HK-2 (cell line): ENCODE results near the gene SORCS2.

Source experiments
- DNase-seq: peaks from one replicate; pipeline ENCODE4 v3.0.0-alpha.2; 2018; ENCODE audit not compliant: unreplicated experiment

Gene SORCS2

DNA sequence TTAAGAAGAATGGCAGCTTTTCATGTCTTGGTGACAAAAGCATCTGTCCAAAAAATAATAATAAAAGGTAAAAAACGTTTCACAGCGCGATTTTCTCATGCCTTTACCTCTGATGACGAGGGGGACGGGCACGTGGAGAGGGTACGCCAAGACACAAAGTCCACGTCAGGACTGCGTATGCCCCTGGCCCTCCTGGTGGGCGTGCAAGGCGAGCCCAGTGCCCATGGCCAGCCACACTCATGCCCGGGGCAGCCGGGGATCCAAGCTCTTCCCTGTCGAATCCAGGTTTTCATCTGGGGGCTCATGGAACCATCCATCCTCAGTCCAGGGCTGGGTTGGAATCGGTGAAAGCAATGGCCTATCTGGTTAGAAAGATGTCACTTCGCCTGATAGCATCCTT is 570.8 kb downstream of the SORCS2 start:
- DNase-seq, result no peak

DNA sequence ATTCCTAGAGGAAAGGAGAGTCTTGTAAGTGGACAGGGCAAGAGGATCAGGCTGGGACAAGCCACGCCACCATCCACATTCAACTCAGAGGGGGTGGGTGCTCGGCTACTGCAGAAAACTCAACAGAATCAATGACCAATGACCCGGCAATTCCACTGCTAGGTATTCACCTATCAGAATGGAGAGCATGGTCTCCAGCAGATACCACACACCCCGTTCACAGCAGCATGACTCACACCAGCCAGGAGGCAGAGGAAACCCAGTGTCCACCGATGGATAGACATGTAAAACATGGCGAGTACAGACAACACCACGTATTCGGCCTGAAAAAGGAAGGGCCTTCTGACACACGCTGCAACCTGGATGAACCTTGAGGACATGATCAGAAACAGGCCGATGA is 571.5 kb downstream of the SORCS2 start:
- peak; percentile 44 for DNase-seq

DNA sequence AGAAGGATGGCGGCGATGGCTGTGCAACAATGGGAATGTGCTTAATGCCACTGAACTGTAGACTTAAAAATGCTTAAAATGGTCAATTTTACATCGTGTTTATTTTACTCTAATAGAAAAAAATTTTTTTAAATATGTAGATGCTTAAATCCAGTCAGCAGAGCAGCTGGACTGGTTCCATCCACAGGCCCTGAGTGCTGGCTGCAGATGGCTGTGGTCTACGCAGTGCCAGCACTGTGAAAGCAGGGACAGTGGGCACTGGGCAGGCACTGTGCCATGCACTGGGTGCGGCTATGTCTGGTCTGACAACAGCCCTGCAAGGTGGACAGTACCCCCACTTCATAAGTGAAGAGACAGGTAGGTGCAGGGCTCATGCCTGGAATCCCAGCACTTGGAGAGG is 572.1 kb downstream of the SORCS2 start:
- DNase-seq, result no peak

DNA sequence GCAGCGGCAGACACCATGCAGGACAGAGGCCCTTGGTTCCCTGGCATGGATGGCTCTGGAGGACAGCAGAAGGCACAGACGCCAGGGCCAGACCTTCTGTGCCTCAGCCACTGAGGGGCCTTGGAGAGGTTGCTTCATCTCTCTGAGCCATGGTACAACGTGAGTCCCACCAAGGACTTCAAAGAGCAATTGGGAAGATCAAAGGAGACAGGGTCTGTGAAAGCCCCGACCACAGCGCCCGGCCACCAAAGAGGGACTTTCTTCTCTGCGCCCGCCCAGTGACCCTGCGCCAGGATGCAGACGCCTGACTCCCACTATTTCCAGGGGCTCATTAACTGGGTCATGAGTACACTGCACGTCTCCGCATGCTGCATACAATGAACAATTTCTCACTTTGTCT is 573.3 kb downstream of the SORCS2 start:
- DNase-seq, result no peak

DNA sequence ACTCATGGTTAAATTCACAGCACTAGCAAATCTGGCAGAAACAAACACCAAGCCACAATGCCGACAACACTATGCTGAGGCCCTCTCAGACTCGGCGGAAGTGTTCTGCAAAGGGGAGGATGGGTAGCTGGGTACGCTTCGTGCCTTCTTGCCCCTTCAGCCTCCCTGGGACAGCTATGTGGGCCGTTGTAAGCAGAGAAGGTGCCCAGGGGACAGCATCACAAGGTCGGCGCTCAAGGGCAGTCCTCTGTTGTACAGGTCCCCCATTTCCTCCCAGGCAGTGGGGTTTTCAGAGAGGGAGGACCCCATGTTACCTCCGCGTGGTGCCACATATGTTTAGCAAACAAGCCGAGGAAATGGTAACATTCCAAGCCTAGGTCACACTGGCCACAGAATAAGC is 573.7 kb downstream of the SORCS2 start:
- no peak for DNase-seq

DNA sequence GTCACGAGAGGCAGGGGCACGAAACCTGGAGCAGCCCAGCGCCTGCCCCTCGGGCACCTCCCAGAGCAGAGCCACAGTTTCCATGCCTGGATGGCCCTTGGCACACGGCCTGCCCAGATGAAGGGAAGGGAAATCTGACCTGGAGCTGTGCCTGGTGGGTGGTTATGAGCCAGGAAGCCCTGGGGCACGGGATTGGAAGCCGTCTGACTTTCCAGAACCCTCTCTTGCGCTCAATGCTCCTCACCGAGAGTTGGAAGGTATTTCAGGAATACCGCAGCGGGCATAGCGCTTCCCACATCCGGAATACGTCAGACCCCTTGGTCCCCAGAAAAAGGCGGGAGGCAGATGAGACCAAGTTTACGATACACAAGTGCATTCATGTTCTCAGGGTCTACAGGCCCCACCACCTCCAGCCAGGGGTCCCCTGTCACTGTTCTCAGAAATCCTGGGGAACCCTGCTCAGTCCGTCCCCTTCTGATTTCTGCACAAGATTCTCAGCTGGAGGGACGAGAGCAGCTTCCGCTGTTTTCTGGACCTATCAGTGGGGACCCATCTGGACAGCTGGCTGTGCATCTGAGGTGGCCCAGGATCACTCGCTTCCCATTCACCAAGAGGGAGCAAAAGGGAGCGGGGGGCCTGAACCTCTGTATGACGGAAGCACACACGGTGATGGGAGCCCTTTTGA is 574.5 kb downstream of the SORCS2 start:
- DNase-seq, result no peak

DNA sequence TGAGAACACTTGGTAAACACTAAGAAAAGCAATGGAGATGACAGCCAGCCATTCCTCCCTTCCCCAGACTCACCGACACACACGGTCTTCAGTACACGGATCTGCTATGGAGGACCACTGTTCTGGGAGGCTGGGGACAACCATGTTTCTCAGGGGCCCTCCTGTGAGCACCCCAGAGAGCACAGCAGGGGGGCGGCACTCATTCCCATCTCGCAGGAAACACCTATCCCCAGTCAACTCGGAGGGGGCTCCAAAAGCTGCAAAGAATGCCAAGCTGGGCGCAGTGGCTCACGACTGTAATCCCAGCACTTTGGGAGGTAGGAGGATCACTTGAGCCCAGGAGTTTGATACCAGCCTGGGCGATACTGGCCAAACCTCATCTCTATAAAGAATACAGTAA is 575.2 kb downstream of the SORCS2 start:
- DNase-seq, result no peak

DNA sequence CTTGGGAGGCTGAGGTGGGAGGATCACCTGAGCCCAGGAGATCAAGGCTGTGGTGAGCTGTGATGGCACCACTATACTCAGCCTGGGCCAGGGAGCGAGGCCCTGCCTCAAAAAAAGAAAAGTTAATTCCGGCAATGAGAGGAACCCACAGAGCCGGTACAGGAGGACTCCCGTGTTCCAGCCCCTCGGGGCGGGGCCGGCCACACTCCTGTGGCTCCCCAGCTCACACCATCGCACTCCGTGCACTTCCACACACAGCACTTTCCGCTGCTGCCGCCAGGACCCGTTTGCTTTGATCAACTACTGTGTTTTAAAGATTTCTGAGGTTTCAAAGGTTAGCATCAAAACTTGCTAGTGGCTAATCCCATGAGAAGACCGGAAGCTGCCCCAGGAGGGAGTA is 575.6 kb downstream of the SORCS2 start:
- DNase-seq, result no peak

DNA sequence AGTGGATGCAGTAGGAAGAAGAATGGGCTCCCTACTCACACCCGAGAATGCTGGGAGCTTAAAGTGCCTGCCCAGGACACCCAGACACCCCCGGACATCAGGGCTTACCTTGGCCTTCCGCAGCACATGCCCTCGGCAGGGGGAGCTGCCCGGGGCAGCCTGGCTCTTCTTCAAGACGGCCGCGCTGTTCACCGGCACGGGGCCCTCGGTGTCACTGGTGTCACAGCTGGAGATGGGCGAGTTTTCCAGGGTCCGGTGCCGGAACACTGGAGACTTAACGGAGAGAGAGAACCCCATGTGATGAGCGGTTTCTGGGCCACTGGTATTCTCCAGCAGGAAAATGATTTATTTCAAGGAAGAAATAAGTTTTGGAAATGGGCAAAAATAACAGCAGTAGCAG is 576.4 kb downstream of the SORCS2 start:
- no peak for DNase-seq

DNA sequence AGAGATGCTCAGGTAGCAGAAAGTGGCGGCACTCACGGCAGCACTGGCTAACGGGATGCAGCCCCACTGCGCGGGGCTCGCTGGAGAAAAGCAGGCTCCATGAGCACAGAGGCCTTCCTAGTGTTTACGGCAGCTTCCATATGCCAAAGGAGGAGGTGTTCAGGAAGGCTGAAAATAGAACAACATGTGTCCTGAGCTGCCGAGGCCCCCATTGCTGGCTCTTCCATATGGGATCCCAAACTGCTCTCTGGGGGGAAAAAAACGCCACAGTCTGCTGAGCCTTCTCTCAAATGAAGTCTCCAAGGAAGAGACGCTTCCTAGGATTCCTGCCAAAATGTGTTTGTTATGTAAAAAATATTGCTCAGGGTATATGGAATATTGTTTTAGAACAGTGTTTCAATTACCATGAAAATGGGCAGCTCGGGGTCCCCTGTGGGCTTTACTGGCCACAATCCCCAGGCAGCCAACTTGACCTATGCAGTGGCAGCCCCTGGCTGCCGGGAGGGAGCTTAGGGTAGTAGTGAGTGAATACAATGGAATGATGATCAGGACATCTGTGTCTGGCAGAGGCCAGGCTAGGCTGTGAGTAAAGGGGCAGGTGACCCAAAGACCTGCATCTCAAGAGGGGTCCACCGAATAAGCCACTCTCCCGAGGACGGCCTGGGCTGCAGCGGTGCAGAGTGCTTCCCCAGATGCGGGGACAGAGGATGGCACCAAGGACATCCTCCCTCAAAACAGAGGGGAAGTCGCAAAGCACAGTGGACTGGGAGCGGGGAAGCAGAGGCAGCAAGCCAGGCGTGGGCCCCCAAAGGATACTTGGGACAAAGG is 577.3 kb downstream of the SORCS2 start:
- no peak for DNase-seq

DNA sequence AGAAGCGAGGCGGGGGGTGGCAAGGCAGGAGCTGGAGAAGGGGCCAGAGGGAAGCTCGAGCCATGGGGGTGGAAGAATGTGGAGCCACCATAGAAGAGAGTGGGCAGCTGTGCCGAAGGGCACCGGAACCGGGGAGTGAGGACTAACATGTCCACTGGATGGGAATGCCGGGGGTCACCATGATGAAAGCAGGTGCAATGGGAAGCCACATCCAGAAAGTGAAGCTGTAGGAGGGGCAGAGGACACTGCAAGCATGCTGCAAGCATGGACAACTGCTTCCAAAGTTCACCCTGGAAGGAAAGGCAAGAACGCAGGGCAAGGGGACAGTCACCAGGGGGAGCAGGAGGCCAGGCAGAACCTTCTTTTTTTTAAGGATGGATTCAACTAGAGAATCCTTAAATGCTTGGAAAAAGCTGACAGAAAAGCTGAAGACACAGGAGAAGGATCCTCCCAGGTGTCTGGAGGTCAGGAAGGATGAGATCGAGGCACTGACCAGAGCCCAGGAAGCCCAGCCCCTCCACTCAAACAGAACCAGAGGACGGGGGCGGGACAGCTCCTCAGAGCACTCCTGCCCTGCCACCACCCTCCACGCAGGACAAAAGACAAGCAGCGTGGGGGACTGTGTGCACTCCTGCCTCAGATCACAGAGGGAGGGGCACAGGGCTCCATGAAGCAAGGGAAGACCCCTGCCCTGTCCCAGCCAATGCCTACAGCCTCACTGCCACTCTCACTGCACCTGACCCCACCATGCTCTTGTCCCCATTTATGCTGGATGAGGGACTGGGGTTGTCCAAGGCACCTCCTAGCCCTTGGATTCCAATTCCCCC is 578.1 kb downstream of the SORCS2 start:
- DNase-seq, result no peak

DNA sequence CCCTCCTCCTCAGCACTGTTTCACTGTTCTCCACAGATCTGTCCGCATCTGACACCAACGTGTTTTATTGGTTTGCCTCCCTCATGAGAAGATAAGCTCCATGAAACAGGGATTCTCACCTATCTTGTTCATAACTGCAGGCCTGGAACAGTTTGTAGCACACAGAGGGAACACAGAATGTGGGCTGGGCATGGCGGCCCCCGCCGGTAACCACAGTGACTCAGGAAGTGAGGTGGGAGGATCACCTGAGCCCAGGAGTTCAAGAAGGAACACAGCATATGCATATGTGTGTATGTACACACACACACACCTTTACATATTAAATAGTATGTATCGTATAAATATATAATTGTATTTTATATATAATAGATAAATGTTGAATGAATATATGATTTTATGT is 578.7 kb downstream of the SORCS2 start:
- DNase-seq, result no peak

DNA sequence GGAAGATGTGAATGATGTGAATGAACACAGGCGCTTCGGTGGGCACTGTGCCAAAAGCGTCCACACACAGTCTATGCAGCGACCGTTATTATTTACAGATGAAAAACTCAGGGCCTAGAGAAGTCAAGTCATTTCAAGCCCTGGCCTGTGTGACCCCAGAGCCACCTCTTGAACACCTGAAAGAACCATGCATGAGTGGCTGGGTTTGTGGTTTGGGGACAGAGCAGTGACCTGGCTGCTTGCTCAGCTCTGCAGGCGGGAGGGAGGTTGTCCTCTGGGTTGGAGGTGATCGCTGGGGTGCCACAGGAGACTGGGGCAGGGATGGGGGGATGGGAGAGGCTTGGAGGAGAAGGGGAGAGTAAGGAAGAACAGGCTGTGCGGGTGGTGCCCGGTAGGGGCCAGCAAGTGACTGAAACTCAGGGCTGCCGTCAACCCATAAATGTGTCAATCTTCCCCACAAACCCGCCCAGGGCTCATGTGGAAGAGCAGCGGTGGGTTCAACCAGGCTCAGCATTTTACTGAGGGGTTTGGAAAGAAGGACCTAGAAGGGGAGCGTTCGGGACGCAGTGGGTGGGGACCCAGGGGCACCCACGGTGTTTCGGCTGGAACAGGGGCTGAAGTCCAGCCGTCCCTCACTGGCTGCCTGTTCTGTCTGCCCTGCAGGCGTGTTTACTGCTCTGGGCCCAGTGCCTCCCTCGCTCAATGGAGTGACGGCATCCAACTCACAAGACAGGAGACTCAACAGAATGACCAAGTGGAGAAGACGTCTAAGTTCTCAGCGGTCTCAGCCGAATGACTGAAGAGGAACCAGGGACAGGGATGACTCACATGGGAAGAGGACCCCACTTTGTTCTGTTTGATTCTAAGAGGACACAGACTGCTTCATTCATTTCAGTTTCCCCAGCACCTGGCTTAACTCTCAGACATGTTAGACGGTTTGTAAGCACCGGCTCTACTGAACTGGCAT is 579.5 kb downstream of the SORCS2 start:
- no peak for DNase-seq

DNA sequence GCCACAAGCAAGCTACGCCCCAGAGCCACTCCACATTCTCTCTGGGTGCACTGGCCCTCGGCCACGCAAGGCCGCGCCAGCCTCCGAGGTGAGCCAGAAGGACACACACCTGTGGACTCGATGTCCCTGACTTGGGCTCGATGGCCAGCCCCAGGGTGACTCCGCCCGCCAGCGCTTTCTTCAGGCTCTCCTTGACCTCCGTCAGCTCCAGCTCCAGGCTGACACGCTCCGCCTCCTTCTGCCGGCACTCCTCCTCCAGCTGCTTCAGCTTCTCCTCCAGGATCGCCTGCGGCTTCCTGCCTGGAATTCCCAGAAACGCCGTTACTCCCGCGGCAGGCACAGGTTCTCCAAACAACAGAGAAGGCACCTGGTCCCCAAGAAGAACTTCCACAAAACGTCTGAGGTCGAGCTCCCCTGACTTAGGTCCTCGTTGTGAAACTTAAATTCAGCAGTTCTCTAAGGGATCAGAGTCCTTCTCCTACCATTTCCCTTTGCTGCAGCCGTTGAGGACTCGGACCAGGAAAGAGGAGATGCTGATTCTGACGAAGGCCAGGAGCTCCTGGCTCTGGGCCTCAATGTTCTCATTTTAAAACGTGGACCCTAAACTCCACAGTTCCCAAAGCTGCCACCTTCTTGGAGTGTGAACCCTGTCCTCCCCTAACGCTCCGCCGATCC is 580.5 kb downstream of the SORCS2 start:
- DNase-seq, result no peak

DNA sequence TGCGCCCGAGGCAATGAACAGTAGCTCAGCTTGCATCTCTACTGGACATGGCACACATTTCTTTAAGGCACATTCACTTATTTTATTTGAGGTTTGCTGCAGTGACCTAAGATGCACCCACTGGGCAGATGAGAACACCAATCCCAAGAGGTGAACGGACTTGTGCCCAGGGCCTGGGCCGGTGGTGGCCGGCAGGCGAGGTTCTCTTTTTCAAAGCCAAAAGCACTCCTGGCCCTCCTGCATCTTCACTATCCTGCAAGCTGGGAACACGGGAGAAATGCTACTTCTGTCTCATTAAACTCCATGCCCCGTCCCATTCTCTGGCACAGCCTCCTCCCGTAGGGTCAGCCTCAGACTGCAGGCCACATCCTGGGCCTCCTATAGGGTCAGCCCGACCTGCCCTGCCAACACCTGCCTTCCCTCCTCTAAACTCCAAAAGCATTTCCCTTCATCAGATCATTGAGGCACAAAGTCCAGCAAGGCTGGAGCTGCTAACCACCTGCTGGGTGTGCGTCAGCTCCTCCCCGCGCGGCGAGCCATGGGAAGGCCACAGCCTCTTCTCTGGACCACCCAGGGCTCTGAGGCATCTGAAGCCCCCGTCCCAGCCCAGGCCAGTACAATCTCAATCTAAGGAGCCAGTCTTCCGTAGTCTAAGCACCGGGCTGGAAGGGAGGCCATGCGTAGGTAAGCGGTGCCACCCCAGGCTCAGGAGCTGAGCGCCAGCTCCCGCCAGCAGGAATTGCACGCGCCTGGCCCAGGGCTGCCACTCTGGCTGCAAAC is 581.3 kb downstream of the SORCS2 start:
- no peak for DNase-seq

DNA sequence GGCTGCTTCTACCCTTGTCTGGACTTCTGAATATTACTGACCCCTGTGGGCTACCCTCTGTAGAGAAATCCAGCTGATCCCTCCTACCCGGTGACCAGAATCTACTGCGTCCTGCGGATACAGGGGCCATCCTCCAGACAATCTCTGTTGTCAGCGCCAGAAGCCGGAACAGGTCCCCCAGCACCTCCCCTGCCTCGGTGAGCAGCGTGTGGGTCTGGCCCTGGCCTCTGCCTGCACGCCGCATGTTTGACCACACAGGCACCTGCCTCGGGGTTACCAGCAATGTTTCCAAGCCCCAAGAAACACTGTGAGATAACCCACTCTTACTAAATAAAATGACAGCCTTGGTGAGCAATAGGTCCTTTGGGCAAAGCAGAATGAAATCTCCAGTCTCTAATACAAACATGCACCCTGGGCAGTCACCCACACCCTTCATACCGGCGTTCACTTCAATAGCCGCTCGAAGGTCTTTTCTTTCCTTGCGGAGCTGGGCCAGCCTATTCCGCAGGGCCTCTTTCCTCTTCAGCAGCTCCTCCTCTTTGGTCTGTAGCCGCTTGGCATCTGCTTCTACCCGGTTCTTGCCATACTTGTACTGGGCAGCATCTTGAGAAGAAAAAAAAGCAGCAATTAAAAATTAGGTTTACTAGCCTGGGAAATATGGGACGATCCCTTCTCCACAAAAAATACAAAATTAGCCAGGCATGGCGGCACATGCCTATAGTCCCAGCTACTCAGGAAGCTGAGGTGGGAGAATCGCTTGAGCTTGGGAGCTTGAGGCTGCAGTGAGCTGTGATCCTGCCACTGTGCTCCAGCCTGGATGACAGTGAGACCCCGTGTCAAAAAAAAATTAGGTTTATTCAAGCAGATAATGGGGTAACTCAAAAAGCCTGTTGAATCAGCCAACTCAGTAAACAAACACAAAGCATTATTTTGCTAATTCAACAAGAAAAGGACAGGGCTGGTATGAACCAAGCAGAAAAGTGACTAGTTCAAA is 582.3 kb downstream of the SORCS2 start:
- DNase-seq, result no peak

DNA sequence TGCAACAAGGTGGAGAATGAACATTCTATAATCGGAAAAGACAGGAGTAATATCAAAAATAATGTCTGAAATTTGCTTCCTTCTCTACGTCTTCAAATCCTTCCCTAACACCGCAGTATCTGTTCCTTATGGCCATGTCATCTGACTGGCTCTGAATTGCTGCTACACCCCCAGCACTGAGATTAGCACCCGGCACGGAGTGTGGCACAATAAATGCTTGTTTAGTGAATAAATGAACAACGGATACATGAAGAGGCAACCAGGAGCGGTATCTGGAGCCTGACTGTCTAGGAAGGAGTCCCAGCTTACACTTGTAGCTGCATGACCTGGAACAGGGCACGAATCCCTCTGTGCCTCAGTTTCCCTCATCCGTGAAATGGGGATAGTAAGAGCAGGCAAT is 583.1 kb downstream of the SORCS2 start:
- DNase-seq, result no peak

DNA sequence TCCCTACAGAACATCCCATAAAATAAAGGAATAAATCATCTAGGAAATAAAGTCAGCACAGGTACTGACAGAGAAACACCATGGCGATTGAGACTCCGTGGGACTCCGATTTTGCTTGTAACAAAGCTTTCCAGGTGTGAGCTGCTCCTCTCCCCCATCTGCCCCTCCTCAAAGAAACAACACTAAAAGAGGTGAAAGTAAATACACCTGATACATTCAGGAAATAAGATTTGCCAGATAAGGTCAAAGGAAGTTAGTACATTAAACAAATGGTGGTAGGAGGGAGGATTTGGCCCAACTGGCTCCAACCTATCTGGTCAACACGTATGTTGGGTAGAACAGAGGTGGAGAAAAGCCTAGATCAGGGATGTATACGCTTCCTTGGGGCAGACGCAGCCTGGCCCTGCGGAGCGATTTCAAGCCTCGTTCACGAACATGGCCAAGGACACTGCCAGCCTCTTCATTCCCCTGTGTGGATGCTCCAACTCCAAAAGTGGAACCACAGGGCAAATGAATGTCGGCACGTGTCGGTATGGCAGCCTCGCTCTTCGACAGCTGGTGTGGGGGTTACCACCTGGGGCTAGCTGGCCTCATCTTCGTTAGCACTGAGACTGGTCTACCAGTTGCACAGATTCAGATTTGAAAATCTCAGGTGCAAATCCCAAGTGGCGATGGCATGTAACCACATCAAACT is 584.8 kb downstream of the SORCS2 start:
- DNase-seq, result no peak
